ENCODE data around the gene SAE1. TPM values are rescaled to one million over a fixed set of nuclear protein-coding genes. Genes with fewer than 3 reads are reported as not detected.

The SAE1 gene
- total and polyA plus RNA-seq, 2 of the 4 experiments (the other 2 are of a cell fraction): 165 to 184 TPM

DNA sequence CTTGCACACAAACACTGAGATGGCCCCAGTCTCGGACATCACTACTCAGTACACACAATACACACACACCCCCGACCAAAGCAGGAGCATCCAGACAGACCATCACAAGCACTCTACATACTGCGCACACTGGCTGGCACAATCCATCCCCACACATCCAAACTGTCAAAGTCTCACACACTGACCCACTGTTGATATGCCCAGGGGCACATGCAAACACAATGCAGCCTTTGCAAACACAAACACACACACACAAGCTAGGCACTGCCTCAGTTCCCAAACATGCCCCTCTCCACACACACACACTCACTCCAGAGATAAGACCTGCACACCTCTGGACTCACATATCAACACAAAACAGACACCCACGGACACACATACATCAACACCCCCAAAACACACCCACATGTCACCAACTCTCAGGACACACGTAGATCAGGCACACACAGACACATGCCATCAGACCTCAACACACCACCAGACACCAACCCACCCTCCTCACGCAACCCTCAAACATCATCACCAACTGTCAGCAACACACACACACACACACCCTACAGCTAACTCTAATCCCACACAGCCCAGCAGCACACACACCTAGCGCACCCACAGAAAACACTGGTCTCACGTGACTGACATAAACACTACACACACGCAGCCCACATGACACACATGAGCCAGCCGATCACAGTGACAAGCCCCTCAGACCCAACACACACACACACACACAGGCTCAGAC lies 98.5 kb downstream of the SAE1 start:
- DNase-seq: peak; percentile 61

More for the DNA sequence above, 98.5 kb downstream of the SAE1 start:
- Histone ChIP-seq H4K5ac (ENCODE audit: low read depth, low read length) (0 out of 2 replicates have a peak overlapping the region, but pooled peaks have one; percentile 0), H3K79me1 (ENCODE audit: low read depth in 1 of 2, low read length in 2 of 2) (peaks cover 10 to 59% of the 10 kb centered on the region in 2 experiments), H3K18ac (ENCODE audit: low read depth, low read length) (0 out of 2 replicates have a peak overlapping the region, but pooled peaks have one; percentile 1), H3K14ac (replicated peaks; ENCODE audit: low read depth, low read length) (peak overlapping the region; percentile 92), H3K4me1 (ENCODE audit: control insufficient read depth, insufficient read depth, low read length) (peaks cover 29% of the 10 kb centered on the region), H3K9me1 (ENCODE audit: insufficient read depth, low read length) (peaks cover 21% of the 10 kb centered on the region), H3K23ac (ENCODE audit: low read depth, low read length) (peak overlapping the region; percentile 96), H3K4me2 (ENCODE audit: low read depth, low read length) (peak overlapping the region; percentile 98), H3K27ac (ENCODE audit: insufficient read depth, low read length) (peak overlapping the region; percentile 97), H2BK120ac (ENCODE audit: low read depth, low read length) (peak overlapping the region; percentile 76), H3K9ac (ENCODE audit: low read depth, low read length) (peak overlapping the region; percentile 97), H2AK5ac (ENCODE audit: low read depth, low read length) (peak overlapping the region; percentile 99), H2BK15ac (ENCODE audit: low read depth, low read length) (peak overlapping the region; percentile 22; the same call in 2 of the 3 replicates), H3K36me3 (ENCODE audit: control insufficient read depth, insufficient read depth, low read length) (no peaks in the 10 kb centered on the region; the same call in 1 of the 2 replicates), H2BK20ac (ENCODE audit: low read depth, low read length) (peak overlapping the region; percentile 42; the same call in 1 of the 2 replicates), H4K91ac (ENCODE audit: insufficient read depth, low read depth, low read length) (peak overlapping the region; percentile 53), H2BK5ac (ENCODE audit: low read depth, low read length, poor library complexity, severe bottlenecking) (peak overlapping the region; percentile 90), H3K27me3 (ENCODE audit: control insufficient read depth, insufficient read depth, low read length) (no peaks in the 10 kb centered on the region), H3K56ac (ENCODE audit: extremely low read depth, insufficient read depth, low read length) (no peak overlapping the region; the same call in 1 of the 2 replicates), H4K8ac (ENCODE audit: low read depth in 2 of 2, low read length in 2 of 2) (peak overlapping the region in 1 of 2 experiments; percentile 60; a peak in 1 of 4 replicates), H3K9me3 (ENCODE audit: control insufficient read depth, insufficient read depth, low read length) (no peaks in the 10 kb centered on the region), H2AFZ (replicated peaks; ENCODE audit: low read length, poor library complexity) (peak overlapping the region; percentile 73), H2AK9ac (replicated peaks; ENCODE audit: low read depth, low read length, poor library complexity) (peak overlapping the region; percentile 95), H3K4ac (ENCODE audit: low read depth, low read length) (peak overlapping the region; percentile 72), H3K4me3 (ENCODE audit: insufficient read depth, low read depth, low read length) (peak overlapping the region; percentile 96), H4K20me1 (ENCODE audit: insufficient read depth, low read length) (peaks cover 33% of the 10 kb centered on the region)
- WGBS, 2 experiments (ENCODE audit: extremely low coverage in 2 of 2, insufficient read length in 1 of 2): 35% methylated on average over 7 of the region's 10 CpGs; no CpG with 5 or more reads in 1 of the 2 experiments
- intact Hi-C loops (cut with micrococcal nuclease) (no loop called here), dilution Hi-C loops (cut with HindIII; ENCODE audit: low sequenced_read_pairs, unreplicated experiment) (no loop called here), in situ Hi-C loops (cut with MboI; ENCODE audit: low sequenced_read_pairs) (no loop called here)
- no TSS peak for BruUV-seq (replicated peaks)
- TF ChIP-seq, protein P1, sequence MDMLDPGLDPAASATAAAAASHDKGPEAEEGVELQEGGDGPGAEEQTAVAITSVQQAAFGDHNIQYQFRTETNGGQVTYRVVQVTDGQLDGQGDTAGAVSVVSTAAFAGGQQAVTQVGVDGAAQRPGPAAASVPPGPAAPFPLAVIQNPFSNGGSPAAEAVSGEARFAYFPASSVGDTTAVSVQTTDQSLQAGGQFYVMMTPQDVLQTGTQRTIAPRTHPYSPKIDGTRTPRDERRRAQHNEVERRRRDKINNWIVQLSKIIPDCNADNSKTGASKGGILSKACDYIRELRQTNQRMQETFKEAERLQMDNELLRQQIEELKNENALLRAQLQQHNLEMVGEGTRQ (IDR thresholded peaks at IDR 0.05; ENCODE audit: low read depth, low read length): peak; percentile 83
- TF ChIP-seq BHLHE40 (IDR thresholded peaks at IDR 0.05; ENCODE audit: low read depth, low read length) (peak; percentile 93), POLR2A (IDR thresholded peaks at IDR 0.05; ENCODE audit: low read depth, low read length) (no peak), SMC3 (IDR thresholded peaks at IDR 0.05; ENCODE audit: low read depth, low read length) (no peak), MXI1 (IDR thresholded peaks at IDR 0.05; ENCODE audit: borderline replicate concordance, low read depth, low read length) (0 out of 2 replicates have a peak, but pooled peaks have one; percentile 12)
- CTCF ChIA-PET: interaction anchor here (1.1 kb wide), 1 partner anchor 15 kb away, joined by 4 read pairs; no protein-coding TSS in a partner anchor
- ATAC-seq (ENCODE audit: low read depth): no peak
- POLR2A ChIA-PET (ENCODE audit: unreplicated experiment): no interaction called here

Data from IMR-90 (cell line).